HCEC 1CT (cell line): Measurements from ENCODE around the gene PPP1R37.
"Not testable (repeated sequence)": the region's sequence is repeated elsewhere in the genome, so short reads cannot be mapped to it uniquely, and the experiment has no call there.

ENCODE experiments used
- DNase-seq: peaks from one replicate; pipeline ENCODE4 v3.0.0-alpha.2; 2017

Gene PPP1R37

GRCh38 chr19:45118106-45118505 lies 25.1 kb downstream of the PPP1R37 start:
- DNase-seq, result no peak

- not testable (repeated sequence) for DNase-seq
These were observed 25.8 kb downstream of the PPP1R37 start for GRCh38 chr19:45118591-45119355.

GRCh38 chr19:45119582-45119981 lies 26.6 kb downstream of the PPP1R37 start:
- DNase-seq, result no peak

GRCh38 chr19:45121827-45122345 lies 28.9 kb downstream of the PPP1R37 start:
- DNase-seq, result no peak

GRCh38 chr19:45122832-45123231 lies 29.9 kb downstream of the PPP1R37 start:
- DNase-seq, result no peak

GRCh38 chr19:45123440-45123850 lies 30.5 kb downstream of the PPP1R37 start:
- DNase-seq, result no peak

GRCh38 chr19:45124021-45124420 lies 31.0 kb downstream of the PPP1R37 start:
- DNase-seq, result no peak

GRCh38 chr19:45125360-45125759 lies 32.4 kb downstream of the PPP1R37 start:
- DNase-seq, result no peak

- DNase-seq, result peak; percentile 33
These were observed 33.1 kb downstream of the PPP1R37 start for GRCh38 chr19:45125975-45126493.

GRCh38 chr19:45126654-45127053 lies 33.7 kb downstream of the PPP1R37 start:
- no peak for DNase-seq

- DNase-seq, result no peak
These were observed 35.2 kb downstream of the PPP1R37 start for GRCh38 chr19:45128146-45128545.

- DNase-seq, result no peak
These were observed 35.8 kb downstream of the PPP1R37 start for GRCh38 chr19:45128806-45129205.

- DNase-seq, result no peak
These were observed 37.3 kb downstream of the PPP1R37 start for GRCh38 chr19:45130236-45130635.

GRCh38 chr19:45130888-45131615 lies 38.1 kb downstream of the PPP1R37 start:
- no peak for DNase-seq

- DNase-seq, result no peak
These were observed 40.7 kb downstream of the PPP1R37 start for GRCh38 chr19:45133661-45134060.

GRCh38 chr19:45135176-45135885 lies 42.4 kb downstream of the PPP1R37 start:
- no peak for DNase-seq

GRCh38 chr19:45136507-45137178 lies 43.7 kb downstream of the PPP1R37 start:
- no peak for DNase-seq

- DNase-seq, result no peak
These were observed 44.3 kb downstream of the PPP1R37 start for GRCh38 chr19:45137179-45137761.

GRCh38 chr19:45138303-45138751 lies 45.3 kb downstream of the PPP1R37 start:
- no peak for DNase-seq

- no peak for DNase-seq
These were observed 46.5 kb downstream of the PPP1R37 start for GRCh38 chr19:45139286-45140143.

GRCh38 chr19:45140144-45140503 lies 47.1 kb downstream of the PPP1R37 start:
- DNase-seq, result no peak
